H1 (cell line): ENCODE data around the gene AHSP. TPM values are rescaled to one million over a fixed set of nuclear protein-coding genes. Genes with fewer than 3 reads are reported as not detected.
A peak's percentile ranks its signal among the peaks of the same experiment; 100 is the strongest.

Source experiments
- GTF2F1 ChIP-seq: IDR thresholded peaks from 2 replicates; pipeline ENCODE4 v1.6.1; 2012; ENCODE audit warnings: low read depth, low read length, improper control_type of control experiment, borderline replicate concordance
- HDAC2 ChIP-seq, 2 experiments: fragments of 300-600 bp in 1 of 2; sonication (generic) in 1 of 2; IDR thresholded peaks; 2 replicates each; pipeline ENCODE4 v1.6.1; 2011 to 2012; ENCODE audit warnings: low read depth in 2 of 2, low read length in 2 of 2, mild to moderate bottlenecking in 2 of 2, moderate library complexity in 2 of 2, borderline replicate concordance in 1 of 2, inconsistent platforms in 1 of 2
- RBBP5 ChIP-seq: IDR thresholded peaks from 2 replicates; pipeline ENCODE4 v1.7.1; 2012; ENCODE audit warnings: low read depth, mild to moderate bottlenecking, inconsistent platforms, low read length, moderate library complexity, borderline replicate concordance
- SUZ12 ChIP-seq: fragments of 200-600 bp; sonication (generic); IDR thresholded peaks from 2 replicates; pipeline ENCODE4 v1.6.1; 2012; ENCODE audit warnings: mild to moderate bottlenecking, inconsistent platforms, low read length, moderate library complexity, mixed read lengths
- polyA plus RNA-seq, 7 experiments: library from polyadenylated mRNA; depleted of rRNA in 3 of 7; stranded (reverse) in 5 of 7; unstranded in 2 of 7; fragments of >200 nt in 5 of 7; fragments of 200-250 nt in 2 of 7; gene quantifications; 1 replicate in 5 of 7; 2 replicates in 1 of 7; 4 replicates in 1 of 7; pipeline versions ENCODE4 v1.2.1 to v1.2.3, GENCODE V29; 2011 to 2013; ENCODE audit warnings: missing spikeins in 2 of 7, mixed read lengths in 2 of 7
- total RNA-seq: library from RNA; stranded (reverse); fragmentation: NEBNext Ultra II Directional; extraction: Animal tissue kit (Norgen Biotek cat#: 25700); gene quantifications from 2 replicates; pipeline ENCODE4 v1.2.1, GENCODE V29; 2021
- TF ChIP-seq, protein P1 (sequence below): fragments of 300-600 bp; sonication (generic); IDR thresholded peaks from 2 replicates; pipeline ENCODE4 v1.7.1; 2012; ENCODE audit warnings: low read length, moderate library complexity, mild to moderate bottlenecking, inconsistent platforms; ENCODE audit not compliant: insufficient replicate concordance
- TF ChIP-seq, protein P2 (sequence below), 3 experiments: IDR thresholded peaks; 1 replicate in 2 of 3; 2 replicates in 1 of 3; pipeline versions ENCODE4 v1.5.1 to v1.6.1; 2011; ENCODE audit warnings: low read length in 3 of 3, mild to moderate bottlenecking in 3 of 3, inconsistent platforms in 2 of 3, low read depth in 1 of 3, moderate library complexity in 1 of 3; ENCODE audit not compliant: insufficient read depth in 1 of 3; ENCODE audit errors: control extremely low read depth in 1 of 3

Gene AHSP
- total and polyA plus RNA-seq, 2 of the 8 experiments (the other 6 are each of a cell fraction or from before 2014, with no cell fraction given): 0.91 to 15.3 TPM

DNA sequence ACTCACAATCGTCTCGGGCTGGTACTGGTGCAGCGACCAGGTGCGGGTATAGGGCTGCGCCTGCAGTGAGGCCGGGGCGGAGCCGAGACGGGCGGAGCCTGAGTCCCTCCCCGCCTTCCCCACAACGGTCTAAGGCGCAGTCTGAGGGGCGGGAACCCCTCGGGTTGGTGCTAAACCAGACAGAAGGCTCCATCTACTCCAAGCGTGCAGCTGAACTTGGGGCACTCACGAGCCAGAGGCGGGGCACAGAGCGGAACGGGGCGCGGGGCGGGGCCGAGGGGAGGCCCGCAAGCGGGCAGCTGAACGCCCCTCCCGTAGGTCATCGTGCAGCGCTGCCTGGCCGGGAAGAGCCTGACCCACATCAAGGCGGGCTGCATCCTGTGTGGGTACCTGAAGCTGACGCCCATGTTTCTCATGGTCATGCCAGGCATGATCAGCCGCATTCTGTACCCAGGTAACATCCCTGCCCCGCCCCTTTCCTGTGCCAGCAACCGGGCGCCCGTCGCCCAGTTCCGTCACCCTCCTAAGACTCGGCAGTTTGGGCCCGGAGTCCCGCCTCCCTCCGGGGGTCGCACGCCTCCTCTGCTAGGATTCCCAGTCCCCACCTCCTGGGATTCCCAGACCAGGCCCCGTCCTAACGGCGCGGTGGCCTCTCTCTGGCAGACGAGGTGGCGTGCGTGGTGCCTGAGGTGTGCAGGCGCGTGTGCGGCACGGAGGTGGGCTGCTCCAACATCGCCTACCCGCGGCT lies 39.8 kb upstream of the AHSP start (continued):
- TF ChIP-seq, protein P1, sequence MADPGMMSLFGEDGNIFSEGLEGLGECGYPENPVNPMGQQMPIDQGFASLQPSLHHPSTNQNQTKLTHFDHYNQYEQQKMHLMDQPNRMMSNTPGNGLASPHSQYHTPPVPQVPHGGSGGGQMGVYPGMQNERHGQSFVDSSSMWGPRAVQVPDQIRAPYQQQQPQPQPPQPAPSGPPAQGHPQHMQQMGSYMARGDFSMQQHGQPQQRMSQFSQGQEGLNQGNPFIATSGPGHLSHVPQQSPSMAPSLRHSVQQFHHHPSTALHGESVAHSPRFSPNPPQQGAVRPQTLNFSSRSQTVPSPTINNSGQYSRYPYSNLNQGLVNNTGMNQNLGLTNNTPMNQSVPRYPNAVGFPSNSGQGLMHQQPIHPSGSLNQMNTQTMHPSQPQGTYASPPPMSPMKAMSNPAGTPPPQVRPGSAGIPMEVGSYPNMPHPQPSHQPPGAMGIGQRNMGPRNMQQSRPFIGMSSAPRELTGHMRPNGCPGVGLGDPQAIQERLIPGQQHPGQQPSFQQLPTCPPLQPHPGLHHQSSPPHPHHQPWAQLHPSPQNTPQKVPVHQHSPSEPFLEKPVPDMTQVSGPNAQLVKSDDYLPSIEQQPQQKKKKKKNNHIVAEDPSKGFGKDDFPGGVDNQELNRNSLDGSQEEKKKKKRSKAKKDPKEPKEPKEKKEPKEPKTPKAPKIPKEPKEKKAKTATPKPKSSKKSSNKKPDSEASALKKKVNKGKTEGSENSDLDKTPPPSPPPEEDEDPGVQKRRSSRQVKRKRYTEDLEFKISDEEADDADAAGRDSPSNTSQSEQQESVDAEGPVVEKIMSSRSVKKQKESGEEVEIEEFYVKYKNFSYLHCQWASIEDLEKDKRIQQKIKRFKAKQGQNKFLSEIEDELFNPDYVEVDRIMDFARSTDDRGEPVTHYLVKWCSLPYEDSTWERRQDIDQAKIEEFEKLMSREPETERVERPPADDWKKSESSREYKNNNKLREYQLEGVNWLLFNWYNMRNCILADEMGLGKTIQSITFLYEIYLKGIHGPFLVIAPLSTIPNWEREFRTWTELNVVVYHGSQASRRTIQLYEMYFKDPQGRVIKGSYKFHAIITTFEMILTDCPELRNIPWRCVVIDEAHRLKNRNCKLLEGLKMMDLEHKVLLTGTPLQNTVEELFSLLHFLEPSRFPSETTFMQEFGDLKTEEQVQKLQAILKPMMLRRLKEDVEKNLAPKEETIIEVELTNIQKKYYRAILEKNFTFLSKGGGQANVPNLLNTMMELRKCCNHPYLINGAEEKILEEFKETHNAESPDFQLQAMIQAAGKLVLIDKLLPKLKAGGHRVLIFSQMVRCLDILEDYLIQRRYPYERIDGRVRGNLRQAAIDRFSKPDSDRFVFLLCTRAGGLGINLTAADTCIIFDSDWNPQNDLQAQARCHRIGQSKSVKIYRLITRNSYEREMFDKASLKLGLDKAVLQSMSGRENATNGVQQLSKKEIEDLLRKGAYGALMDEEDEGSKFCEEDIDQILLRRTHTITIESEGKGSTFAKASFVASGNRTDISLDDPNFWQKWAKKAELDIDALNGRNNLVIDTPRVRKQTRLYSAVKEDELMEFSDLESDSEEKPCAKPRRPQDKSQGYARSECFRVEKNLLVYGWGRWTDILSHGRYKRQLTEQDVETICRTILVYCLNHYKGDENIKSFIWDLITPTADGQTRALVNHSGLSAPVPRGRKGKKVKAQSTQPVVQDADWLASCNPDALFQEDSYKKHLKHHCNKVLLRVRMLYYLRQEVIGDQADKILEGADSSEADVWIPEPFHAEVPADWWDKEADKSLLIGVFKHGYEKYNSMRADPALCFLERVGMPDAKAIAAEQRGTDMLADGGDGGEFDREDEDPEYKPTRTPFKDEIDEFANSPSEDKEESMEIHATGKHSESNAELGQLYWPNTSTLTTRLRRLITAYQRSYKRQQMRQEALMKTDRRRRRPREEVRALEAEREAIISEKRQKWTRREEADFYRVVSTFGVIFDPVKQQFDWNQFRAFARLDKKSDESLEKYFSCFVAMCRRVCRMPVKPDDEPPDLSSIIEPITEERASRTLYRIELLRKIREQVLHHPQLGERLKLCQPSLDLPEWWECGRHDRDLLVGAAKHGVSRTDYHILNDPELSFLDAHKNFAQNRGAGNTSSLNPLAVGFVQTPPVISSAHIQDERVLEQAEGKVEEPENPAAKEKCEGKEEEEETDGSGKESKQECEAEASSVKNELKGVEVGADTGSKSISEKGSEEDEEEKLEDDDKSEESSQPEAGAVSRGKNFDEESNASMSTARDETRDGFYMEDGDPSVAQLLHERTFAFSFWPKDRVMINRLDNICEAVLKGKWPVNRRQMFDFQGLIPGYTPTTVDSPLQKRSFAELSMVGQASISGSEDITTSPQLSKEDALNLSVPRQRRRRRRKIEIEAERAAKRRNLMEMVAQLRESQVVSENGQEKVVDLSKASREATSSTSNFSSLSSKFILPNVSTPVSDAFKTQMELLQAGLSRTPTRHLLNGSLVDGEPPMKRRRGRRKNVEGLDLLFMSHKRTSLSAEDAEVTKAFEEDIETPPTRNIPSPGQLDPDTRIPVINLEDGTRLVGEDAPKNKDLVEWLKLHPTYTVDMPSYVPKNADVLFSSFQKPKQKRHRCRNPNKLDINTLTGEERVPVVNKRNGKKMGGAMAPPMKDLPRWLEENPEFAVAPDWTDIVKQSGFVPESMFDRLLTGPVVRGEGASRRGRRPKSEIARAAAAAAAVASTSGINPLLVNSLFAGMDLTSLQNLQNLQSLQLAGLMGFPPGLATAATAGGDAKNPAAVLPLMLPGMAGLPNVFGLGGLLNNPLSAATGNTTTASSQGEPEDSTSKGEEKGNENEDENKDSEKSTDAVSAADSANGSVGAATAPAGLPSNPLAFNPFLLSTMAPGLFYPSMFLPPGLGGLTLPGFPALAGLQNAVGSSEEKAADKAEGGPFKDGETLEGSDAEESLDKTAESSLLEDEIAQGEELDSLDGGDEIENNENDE: no peak
- 0 out of 4 replicates have a peak, but pooled peaks of 1 of the 2 experiments have one; percentile 28 for TF ChIP-seq HDAC2 (IDR thresholded peaks at IDR 0.05; ENCODE audit: borderline replicate concordance in 1 of 2, low read depth in 2 of 2, low read length in 2 of 2)
- TF ChIP-seq, protein P2, sequence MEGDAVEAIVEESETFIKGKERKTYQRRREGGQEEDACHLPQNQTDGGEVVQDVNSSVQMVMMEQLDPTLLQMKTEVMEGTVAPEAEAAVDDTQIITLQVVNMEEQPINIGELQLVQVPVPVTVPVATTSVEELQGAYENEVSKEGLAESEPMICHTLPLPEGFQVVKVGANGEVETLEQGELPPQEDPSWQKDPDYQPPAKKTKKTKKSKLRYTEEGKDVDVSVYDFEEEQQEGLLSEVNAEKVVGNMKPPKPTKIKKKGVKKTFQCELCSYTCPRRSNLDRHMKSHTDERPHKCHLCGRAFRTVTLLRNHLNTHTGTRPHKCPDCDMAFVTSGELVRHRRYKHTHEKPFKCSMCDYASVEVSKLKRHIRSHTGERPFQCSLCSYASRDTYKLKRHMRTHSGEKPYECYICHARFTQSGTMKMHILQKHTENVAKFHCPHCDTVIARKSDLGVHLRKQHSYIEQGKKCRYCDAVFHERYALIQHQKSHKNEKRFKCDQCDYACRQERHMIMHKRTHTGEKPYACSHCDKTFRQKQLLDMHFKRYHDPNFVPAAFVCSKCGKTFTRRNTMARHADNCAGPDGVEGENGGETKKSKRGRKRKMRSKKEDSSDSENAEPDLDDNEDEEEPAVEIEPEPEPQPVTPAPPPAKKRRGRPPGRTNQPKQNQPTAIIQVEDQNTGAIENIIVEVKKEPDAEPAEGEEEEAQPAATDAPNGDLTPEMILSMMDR (IDR thresholded peaks at IDR 0.05; ENCODE audit: control extremely low read depth in 1 of 3, insufficient read depth in 1 of 3, low read depth in 1 of 3, low read length in 3 of 3): no peak
- TF ChIP-seq GTF2F1: no peak
- TF ChIP-seq RBBP5: peak; percentile 33; the same call in 1 of the 2 replicates
- TF ChIP-seq SUZ12: 0 out of 2 replicates have a peak, but pooled peaks have one; percentile 39
